GM18519 (cell line): ENCODE results near the gene KCNK18.
"Not testable (repeated sequence)": the region's sequence is repeated elsewhere in the genome, so short reads cannot be mapped to it uniquely, and the experiment has no call there.

Experiments
- ATAC-seq: cut with Tn5 transposase; IDR thresholded peaks from one replicate; pipeline ENCODE4 v1.9.1; 2021; ENCODE audit warnings: mild to moderate bottlenecking, moderate library complexity; ENCODE audit not compliant: unreplicated experiment, low FRiP score

KCNK18 gene

DNA sequence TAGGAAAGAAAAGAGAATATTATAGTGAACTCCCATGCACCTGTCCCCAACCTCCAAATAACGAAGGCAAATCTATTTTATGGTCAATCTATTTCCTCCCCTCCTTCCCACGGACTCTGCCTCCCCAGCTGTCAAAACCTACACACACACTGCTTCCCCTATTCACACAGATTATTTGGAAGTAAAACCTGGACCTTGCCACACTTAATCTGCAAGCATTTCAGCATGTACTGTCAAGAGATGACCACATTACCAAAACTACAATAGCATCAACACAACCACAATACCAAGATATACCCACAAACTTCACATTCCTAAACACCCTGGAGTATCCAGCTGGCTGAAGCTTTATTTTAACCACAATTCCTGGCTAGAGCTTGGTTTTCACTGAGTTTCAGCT lies 27.8 kb upstream of the KCNK18 start:
- no peak for ATAC-seq

DNA sequence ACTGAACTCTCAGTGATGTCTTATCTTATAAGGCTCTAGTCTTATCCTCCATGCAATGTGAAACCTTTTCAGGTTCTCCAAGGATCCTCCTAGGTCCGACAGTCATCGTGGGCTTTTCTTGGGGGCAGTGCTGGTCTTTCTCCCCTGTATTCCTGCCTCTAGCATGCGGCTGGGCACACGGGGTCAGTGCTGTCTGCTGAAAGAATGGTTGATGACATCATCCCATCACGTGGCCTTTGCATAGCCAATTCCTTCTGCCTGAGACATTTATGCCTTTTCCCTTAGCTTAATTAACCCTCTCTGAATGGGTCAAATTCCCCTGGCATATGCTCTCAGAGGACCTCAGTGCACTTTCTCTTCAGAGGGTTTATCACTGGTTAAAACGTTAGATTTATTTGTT lies 27.0 kb upstream of the KCNK18 start:
- ATAC-seq: no peak

DNA sequence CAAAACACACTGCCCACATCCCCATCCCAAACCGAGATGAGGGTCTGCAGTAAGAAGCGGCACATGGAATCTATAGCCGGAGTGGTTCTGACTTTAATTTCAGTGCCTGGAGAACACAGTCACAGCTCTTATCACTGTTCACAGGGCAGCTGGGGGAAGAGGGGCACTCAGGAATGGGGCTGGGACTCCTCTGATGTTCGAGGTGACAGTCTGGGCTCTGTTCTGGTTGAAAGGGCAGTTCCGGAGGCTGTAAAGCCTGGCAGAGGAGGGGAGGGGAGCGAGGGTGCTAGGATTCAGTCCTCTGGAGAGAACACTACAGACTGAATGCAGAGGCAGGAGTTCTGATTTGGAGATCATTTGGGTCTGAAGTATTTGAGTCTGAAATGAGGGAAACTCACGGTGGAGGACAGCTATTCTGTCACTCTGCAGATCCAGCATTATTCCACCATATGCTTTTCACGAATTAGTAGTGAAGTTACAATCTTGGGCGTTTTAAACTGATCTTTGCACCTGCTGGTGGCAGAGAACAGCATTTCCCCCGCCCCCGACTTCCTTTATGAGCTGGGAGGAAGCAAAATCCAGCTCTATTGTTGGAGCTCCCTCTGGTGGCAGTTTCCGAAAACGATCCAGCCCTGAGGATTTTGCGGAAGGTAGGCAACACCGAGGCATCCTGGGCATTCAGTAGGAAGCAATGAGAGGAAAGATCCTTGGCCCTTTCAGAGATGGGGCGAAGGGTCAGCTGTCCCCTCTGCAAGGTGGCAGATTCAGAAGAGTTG lies 22.7 kb upstream of the KCNK18 start:
- ATAC-seq: peak; percentile 60

DNA sequence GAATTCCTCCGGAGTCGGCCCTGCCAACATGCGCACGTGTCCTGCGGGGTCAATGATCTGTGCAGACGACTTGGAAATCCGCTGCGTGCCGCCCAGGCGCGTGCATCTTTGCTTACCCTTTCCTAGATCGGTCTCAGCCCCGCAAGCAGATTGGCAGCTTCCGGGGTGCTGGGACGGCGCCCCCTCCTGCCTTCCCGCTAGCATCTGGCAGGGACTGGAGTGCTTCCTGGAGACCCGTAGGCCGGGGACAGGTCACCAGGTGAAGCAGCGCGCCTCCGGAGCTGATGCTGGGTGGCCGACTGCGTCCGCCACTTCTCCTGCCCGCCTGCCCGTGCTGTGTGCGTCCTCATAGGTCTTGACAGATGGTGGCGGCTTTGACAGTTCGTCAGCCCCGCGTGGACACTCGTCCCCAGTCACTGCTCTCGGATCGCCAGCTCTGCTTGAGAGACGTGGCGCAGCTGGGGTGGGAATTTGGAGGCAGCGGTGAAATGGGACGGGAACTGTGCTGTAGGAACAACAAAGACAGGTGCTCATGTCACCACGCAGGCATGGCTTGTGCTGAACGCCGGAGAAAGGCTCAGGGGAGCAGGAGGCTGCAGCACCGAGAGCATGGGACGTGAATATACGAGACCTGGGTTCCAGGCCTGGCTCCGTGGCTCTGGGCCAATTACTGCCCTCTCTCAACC lies 21.9 kb upstream of the KCNK18 start:
- ATAC-seq: peak; percentile 25

DNA sequence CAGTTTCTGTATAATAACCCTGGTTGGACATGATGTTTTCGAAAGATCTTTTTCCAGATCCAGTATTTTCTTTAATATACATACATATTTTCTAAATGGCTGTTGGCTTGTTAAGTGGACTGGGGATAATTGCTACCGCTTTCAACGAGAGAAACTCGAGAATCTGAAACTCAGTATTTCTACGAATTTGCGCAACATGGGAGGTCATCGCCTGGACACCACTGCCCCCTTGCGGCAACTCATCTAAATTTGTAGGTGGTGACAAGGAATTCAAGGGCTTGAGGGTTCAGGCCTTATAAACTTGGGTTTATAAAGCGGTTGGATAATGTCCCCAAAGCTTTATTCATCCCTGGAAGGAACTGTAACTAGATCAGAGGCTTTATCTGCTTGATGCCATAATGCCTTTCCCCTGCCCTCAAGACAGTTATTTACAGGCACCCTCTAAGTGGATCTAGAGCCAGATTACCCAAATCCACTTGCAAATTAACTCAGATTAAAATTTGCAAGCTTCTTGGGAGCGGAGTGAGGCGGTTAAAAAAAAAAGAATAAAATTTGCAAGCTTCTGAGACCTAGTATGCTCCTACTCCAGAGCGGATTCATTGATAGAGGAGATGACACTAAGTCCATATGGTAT lies 21.3 kb upstream of the KCNK18 start:
- ATAC-seq: peak; percentile 47

DNA sequence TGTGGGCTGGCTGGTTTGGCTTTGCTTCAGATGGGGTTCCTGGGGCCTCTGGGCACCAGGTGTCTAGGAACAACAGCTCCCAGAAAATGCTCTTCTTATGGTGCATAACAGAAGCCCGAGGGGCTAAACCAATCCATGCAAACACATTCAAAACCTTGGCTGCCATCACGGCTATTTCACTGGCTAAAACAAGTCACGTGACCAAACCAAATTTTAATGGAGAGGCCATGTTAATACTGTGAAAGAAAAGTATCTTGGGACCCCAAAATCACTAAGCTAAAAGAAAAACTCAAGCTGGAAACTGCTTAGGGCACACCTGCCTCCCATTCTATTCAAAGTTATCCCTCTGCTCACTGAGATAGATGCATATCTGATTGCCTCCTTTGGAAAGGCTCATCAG lies 19.1 kb upstream of the KCNK18 start:
- ATAC-seq: no peak

DNA sequence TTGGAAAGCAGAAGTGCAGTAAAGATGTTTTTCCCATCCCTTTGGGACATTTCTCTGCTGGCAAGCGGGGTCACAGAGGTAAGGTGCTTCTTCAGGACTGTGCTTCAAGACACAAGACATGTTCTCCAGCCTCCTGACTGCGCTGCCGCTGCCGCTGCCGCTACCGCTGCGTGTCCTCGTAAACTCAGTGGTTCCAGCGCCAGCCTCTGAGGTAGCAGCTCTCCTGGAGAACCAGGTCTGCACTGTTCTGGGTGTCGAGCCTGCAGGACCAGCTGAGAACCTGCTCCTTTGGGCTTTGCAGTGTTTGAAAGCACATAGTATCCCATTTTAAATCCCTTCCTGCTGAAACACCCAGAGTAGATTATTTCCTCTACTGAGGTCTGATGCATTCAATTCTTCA lies 13.0 kb upstream of the KCNK18 start:
- ATAC-seq: no peak

DNA sequence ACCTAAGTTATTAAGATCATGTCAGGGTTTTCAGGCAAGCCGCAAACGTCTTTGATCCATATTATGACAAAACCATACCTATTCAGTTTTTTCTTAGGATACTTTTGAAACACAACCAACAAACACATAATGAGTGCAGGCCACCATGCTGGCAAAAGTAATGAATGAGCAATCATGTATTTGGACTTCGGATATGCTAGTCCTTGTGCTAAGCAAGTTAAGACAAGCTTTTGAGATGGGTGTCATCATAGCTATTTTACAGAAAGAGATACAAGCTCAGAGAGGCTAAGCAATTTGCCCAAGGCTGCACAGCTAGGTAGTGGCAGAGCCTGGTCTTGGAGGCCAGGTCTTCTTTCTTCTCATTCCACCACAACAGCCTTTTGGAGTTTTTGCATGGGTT lies 12.5 kb upstream of the KCNK18 start:
- no peak for ATAC-seq

DNA sequence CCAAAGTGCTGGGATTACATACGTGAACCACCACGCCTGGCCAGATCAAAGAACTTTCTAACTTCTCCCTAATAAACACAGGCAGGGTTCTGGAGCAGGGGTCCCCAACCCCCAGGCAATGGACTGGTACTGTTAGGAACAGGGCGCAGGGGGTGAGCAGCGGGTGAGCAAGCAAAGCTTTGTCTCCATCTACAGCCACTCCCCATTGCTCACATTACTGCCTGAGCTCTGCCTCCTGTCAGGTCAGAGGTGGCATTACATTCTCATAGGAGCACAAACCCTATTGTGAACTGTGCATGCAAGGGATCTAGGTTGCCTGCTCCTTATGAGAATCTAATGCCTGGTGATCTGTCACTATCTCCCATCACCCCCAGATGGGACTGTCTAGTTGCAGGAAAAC lies 11.5 kb upstream of the KCNK18 start:
- ATAC-seq: not testable (repeated sequence)

DNA sequence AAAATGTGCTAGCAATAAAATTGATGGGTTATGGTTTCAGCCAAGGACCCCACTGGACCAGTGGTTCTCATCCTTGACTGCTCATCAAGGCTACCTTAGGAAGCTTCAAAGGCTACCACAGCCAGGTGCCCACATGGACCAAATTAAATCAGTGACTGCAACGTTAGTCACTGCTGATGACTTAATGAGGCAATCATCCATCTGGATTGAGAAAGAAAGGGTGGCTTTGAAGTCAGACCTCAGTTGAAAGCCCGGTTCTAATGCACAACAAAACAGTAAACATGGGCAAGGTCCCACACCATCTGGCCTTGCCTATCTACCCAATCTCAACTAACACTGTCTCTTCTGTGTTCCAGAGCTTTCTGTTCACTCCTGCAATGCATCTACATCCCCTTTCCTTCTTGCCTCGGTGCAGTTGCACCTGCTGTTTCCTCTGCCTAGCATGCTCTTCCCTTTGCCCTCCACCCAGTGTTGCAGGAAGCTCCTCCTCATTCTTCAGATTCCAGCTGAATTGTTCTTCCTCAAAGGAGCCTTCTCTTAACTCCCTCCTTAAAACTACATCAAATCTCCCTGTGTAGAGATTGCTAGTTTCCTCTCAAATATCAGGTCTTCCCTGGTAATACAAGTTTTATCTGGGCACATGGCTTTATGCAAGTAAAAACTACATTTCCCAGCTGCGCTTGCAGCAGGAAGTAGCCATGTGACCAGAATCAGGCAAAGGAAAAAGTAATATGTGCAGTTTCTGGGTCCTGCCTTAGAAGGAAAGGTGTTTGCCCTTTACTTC lies 10.3 kb upstream of the KCNK18 start:
- ATAC-seq: no peak

DNA sequence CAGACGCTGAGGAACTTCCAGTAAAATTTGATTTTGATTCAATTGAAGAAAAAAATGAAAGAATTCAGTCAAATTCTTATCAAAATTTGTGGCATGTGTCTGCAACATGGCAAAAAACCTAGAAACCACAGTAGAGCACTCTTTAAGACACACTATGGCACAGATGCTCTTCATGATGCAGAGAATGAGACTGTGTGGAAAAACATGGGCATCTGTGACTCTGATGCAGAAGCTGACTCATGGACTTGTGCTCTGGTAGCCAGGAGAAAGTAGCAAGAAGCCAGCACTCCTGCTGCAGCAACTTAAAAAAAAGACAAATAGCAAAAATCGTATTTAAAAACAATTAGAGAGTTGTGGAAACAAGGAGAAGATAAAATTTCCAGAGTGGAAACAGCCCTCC lies 8.9 kb upstream of the KCNK18 start:
- no peak for ATAC-seq

DNA sequence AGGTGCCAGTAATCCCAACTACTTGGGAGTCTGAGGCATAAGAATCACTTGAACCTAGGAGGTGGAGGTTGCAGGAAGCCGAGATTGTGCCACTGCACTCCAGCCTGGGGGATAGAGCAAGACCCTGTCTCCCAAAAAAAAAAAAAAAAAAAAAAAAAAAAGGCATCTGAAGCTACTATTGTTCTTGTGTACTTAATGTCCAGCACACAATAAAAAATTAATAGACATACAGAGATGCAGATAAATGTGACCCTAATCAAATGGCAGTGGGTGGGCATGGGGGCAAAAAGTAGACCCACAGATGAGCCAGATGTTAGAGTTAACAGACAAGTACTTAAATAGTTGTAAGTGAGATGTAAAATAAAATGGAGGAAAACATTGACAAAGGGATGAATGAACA lies 7.7 kb upstream of the KCNK18 start:
- no peak for ATAC-seq

DNA sequence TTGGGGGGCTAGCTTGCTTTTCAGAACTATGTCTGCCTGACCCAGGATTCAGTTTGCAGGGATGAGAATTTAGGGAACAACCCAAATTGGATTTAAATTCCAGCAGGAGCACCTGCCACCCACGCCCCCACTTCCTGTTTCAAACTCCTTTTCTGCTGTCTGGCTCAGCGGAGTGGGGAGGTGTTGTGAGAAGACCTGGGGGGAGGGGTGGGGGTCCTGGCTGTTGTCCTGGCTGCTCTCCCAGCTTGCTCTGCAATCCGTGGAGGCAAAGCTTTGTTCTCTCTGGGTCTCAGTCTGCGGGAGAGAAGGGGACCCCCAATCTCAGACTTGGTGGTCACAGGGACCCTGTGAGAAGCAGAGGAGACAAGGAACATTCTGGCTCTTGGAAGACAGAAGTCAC lies 799 bp downstream of the KCNK18 start:
- no peak for ATAC-seq

DNA sequence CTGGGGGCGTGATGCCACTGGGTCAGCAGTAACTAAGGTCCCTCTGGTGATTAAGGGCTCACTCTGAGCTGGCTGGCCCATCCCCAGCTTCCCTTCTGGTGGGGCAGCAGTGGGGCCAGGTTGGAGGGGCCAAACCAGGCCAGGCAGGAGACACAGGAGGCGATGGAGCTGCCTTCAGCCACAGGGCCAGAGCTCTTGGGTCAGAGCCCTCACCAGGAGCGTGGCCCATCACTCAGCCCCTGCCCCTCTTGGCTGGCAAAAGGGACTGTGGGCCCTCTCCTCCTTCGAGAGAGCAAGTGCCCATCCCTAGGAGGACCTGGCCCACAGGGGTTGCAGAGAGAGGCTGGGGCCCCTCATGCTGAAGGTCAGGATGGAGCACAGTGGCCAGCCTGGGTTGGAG lies 4.5 kb downstream of the KCNK18 start:
- ATAC-seq: no peak

DNA sequence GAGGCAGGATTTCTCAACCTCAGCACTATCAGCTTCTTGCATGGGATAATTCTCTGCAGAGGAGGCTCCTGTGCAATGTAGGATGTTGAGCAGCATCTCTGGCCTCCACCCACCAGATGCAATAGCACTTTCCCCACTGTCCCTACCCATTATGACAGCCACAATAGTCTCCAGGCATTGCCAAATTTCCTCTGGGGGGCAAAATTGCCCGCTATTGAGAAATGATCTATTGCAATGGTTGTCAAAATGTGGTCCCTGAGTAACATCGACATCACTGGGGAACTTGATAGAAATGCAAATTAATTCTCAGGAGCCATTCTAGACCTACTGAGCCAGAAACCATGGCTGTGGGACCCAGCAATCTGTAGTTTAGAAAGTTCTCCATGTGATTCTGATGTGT lies 7.0 kb downstream of the KCNK18 start:
- ATAC-seq: no peak

DNA sequence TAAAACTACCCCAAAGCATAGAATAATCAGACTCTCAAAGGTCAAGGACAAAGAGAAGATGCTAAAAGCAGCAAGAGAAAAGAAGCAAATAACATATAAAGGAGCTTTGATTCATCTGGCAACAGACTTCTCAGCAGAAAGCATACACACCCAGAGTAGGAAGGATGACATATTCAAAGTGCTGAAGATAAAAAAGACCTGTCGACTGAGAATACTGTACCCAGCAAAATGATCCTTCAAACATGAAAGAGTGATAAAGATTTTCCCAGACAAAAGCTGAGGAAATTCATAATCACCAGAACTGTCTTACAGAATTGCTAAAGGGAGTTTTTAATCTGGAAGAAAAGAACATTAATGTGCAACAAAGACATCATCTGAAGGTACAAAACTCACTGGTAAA lies 14.9 kb downstream of the KCNK18 start:
- ATAC-seq: no peak

DNA sequence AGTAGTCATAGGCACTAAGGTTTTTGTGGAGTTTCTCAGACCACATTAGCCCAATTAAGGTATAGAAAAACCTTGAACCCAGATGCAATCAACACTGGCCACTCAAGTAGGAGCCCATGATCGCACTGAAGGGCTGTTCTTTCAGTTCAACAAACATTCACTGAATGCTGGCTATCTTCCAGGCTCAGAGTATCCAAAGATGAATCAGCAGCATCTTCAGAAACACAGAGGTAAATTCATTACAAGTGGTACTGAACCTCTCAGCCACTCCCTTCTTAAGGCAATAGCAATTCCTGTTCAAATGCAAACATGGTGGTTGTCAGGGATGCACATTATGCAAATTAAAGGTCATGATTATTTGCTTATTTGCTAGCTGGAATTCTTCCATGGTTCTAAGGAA lies 17.1 kb downstream of the KCNK18 start:
- ATAC-seq: no peak

DNA sequence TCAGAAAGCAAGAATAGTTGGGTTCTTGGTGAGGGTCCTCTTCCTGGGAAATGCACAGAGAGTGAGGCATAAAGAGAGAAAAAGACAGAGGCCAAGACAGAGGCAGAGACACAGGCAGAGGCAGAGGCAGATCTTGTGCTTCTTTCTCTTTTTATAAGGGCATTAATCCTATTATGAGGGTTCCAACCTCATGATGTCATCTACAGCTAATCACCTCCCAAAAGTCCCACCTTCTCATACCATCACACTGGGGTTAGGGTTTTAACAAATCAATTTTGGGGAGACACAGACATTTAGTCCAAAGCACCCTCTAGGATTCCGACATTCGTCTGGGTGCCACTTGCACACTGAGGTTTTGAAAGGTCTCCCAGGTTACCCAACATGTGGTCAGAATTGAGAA lies 17.8 kb downstream of the KCNK18 start:
- ATAC-seq: no peak

DNA sequence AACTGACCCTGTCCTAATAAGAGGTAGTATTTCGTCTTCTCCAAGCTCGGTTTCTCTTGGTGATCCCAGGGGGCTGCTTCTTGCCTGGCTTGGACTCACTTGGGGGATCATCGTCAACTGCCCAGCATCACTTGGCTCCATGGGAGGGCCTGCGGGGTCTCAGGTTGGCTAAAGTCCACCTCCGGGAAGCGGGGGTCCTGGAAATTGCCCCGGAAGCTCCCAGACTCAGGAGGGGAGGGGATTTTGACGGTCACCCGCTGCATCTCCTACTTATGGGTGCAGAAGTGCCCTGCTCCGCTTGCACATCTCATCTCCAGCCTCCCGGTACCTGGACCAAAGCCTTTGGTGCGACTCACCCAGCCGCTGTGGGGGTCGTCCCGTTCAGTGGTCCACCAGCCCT lies 18.7 kb downstream of the KCNK18 start:
- ATAC-seq: no peak

DNA sequence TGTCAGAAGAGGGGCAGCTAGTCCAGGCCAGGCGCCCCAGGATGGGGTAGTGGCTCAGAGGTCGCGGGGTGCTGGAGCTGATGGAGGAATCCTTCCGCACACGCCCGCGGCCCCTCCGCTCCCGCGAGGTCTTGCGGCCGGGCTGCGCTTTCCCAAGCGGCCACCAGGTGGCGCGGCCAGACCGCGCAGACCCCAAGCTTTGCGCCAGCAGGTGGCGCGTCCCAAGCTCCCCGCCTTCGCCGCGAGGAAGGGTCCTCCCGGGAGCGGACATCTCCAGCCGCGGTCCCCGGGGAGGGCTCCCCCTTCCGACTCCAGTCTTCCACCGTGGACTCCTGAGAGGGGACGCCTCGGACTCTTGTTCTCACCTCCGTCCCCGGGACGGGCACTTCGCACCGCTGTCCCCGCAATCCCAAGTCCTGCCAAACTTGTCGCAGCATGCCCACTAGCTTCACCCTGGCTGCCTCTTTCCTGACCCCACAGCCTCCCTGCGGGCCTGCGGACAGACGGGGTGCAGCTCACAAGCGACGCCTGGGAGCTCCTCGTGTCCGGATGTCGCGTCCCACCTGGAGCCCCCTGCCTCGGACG lies 19.4 kb downstream of the KCNK18 start:
- peak; percentile 57 for ATAC-seq
